PFSK-1 (cell line): Measurements from ENCODE around the gene TEX38.

Source experiments
- FOXP2 ChIP-seq: optimal IDR thresholded peaks from 2 replicates; pipeline ENCODE3; 2011; ENCODE audit warnings: borderline replicate concordance, control low read depth, inconsistent platforms; ENCODE audit not compliant: insufficient read depth; ENCODE audit errors: extremely low read length, extremely low read depth
- POLR2AphosphoS5 ChIP-seq: IDR thresholded peaks from 2 replicates; pipeline ENCODE4 v1.6.1; 2012; ENCODE audit warnings: low read depth, mild to moderate bottlenecking, control low read depth, low read length, moderate library complexity
- REST ChIP-seq, 2 experiments: IDR thresholded peaks; 2 replicates each; pipeline versions ENCODE4 v1.6.1 to v1.8.0; 2011 to 2012; ENCODE audit warnings: low read depth in 2 of 2, low read length in 2 of 2, control low read depth in 1 of 2, inconsistent platforms in 1 of 2, mild to moderate bottlenecking in 1 of 2, moderate library complexity in 1 of 2; ENCODE audit not compliant: insufficient read depth in 1 of 2
- SIN3A ChIP-seq: IDR thresholded peaks from 2 replicates; pipeline ENCODE4 v1.6.1; 2012; ENCODE audit warnings: mild to moderate bottlenecking, low read length, moderate library complexity, borderline replicate concordance; ENCODE audit not compliant: insufficient read depth
- TAF1 ChIP-seq: IDR thresholded peaks from 2 replicates; pipeline ENCODE4 v1.6.1; 2012; ENCODE audit warnings: low read length, control low read depth, borderline replicate concordance; ENCODE audit not compliant: insufficient read depth

- TF ChIP-seq REST (IDR thresholded peaks at IDR 0.05; ENCODE audit: insufficient read depth in 1 of 2, low read depth in 2 of 2, low read length in 2 of 2) = no peak
- no peak for TF ChIP-seq POLR2AphosphoS5
- TF ChIP-seq TAF1 = no peak
- TF ChIP-seq SIN3A = no peak
- no peak for TF ChIP-seq FOXP2
Observed at GRCh38 chr1:46721686-46722205, 50.1 kb downstream of the TEX38 start.
